Activated gamma-delta T cell treated with Interleukin-2 at 50 U/mL for 16 hours (primary cell): ENCODE data around the gene TCF12.

Experiments used
- DNase-seq: peaks from one replicate; pipeline ENCODE4 v3.0.0-alpha.2; 2020

The TCF12 gene

GRCh38 chr15:57326196-57326595 is 407.8 kb downstream of the TCF12 start:
- DNase-seq, result no peak

- no peak for DNase-seq
These were observed 409.6 kb downstream of the TCF12 start for GRCh38 chr15:57327985-57328471.

GRCh38 chr15:57328479-57328878 is 410.0 kb downstream of the TCF12 start:
- DNase-seq, result no peak

- no peak for DNase-seq
These were observed 410.5 kb downstream of the TCF12 start for GRCh38 chr15:57328897-57329296.

DNA sequence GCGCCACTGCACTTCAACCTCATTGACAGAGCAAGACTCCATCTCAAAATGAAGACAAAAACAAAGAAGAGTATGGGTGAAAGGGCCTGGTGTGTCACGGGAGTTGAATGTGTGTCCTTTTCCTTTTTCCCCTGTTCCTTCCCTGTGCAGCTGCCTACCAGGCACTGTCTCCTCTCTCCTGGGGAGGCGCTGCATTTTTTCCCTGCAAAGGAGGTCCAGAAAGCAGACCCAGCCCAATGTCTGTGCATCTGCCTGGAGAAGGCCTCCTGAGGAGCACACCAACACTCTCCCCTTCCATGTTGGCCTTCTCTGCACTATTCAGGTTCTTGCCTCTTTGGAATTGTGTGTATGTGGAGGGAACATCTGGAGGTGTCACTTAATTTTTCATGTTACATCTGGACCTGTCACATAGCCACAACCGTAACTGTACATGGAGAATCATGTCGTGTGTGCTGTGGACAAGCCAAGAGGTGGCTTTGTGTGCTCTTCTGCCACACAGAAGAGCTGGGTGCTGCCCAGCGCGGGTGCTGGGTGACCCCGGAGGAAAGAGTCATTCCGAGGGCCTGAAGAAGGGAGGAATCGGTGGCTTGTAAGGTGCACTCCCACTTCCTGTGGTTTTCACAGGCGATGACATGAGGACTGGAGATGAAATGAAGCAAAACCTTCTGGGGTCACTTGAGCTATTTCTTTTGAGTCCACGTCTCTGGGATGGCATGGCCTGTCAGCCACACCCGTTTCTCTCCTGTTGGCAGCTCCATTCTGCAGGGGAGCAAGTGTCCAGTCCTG is 411.3 kb downstream of the TCF12 start:
- no peak for DNase-seq

GRCh38 chr15:57330619-57331340 is 412.3 kb downstream of the TCF12 start:
- no peak for DNase-seq

- DNase-seq, result no peak
These were observed 413.9 kb downstream of the TCF12 start for GRCh38 chr15:57332326-57332725.

- no peak for DNase-seq
These were observed 415.0 kb downstream of the TCF12 start for GRCh38 chr15:57333487-57333886.

GRCh38 chr15:57334257-57334656 is 415.8 kb downstream of the TCF12 start:
- DNase-seq, result no peak

GRCh38 chr15:57335293-57335715 is 416.9 kb downstream of the TCF12 start:
- DNase-seq, result no peak

GRCh38 chr15:57335719-57336118 is 417.3 kb downstream of the TCF12 start:
- DNase-seq, result no peak

- no peak for DNase-seq
These were observed 419.5 kb downstream of the TCF12 start for GRCh38 chr15:57337868-57338411.

- DNase-seq, result no peak
These were observed 420.9 kb downstream of the TCF12 start for GRCh38 chr15:57339321-57339720.
